Amygdala (tissue), 56 donors: Measurements from ENCODE around the gene KDM4C.

Experiments used
- DNase-seq, 56 donors: peaks; one replicate each; lab custom pipeline; 2025; lab: John Stamatoyannopoulos, UW

Gene KDM4C

DNA sequence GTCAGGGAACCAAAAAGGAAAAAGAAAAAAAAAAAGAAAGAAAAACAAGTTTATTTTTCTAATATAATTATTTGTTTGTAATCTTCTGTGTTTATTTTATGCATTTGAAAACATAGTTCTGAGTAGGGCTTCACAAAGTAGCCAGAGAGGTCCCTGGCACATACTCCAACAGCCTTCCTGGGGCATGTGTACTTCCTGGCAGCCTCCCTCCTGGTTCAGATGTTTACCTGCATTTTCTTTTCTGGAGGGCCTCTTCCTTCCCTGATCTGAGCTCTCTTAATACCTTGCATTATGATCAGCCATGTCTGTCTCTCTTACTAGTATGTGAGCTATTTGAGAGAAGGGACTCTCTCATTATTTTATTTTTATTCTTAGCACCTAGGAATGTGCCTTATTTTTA, 361.8 kb downstream of the KDM4C start:
- no peak for DNase-seq

DNA sequence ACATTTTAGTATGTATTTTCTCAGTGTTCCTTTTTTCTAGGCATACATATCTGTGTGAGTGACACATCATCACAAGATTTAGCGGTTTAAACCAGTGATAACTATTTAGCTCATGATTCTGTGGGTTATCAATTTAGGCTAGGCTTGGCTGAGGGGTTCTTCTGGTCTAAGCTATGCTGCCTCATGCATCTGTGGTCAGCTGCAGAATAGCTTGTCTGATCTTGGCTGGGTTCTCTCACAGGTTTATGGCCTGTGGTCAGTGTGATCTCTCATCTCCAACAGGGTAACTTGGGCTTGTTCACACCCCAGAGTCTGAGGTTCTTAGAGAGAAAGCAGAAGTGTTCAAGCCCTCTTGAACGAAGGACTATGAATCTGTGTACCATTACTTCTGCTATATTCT, 363.3 kb downstream of the KDM4C start:
- DNase-seq = no peak

DNA sequence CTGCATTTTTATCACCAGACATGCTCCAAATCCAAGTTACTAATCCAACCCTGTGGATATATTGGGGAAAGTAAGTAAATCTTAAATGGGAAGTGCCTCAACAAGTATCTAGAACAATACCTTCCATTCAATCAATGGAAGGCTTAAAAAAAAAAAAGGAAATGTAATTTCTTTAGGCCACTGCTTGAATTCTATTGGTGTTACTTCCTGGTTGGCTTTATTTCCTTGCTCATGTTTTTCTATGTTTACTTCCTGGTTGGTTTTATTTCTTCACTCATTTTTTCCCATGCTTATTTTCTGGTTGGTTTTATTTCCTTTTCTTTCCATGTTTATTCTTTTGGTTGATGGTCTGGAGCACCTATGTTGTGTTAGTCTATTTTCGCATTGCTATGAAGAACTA, 363.9 kb downstream of the KDM4C start:
- DNase-seq = no peak

DNA sequence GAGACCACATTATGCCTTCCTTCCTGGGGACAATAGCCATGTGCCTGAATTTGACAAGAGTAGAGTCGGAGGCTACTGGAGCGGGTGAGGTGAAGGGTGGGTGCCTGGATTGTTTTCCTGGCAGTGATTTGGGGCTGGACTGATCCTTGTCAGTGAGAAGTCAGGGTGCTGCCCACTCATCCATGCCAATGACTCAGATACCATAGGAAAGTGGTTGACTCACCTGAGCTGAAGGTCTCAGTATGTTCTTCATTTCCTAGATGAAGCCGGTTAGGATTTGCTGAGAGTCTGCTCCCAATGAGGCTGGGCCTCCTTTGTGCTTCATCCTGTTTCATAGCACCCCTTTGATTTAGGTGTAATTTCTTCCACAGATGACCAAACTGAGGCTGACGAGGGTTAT, 366.0 kb downstream of the KDM4C start:
- DNase-seq = no peak

DNA sequence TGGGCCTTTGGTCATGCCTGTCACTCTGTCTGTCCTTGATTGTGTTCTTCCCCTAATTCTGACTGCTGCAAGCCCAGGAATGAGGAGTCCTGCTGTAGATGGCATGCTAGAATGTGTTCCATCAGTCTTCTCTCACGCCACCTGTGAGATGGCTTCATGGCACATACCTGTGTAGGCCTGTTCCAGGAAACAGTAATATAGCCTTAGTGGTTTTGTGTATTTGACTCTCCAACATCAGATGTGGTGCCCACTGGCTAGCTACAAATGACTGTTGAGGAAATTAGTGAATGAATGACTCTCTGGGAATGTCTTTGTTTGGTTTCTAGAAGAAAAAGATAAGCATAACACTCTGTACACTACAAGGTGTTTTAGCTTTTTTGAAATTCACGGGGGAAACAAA, 367.5 kb downstream of the KDM4C start:
- no peak for DNase-seq

DNA sequence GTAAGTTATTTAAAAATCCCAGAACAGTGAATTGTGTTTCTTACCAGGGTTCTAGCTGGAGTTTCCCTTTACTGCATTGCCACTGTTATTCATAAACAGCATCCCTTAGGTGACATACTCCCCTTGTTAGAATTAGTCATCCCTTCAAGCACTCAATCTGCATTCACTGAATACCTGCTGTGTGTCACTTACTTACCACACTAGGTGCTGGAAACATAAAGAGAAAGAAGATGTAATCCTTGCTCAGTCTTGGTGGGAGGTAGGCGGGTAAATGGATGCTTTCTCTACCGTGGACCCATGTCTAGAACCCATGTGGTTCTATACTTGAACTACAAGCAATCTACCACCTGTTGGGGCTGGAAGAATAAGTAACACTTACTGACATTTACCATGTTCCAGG, 371.6 kb downstream of the KDM4C start:
- no peak for DNase-seq

DNA sequence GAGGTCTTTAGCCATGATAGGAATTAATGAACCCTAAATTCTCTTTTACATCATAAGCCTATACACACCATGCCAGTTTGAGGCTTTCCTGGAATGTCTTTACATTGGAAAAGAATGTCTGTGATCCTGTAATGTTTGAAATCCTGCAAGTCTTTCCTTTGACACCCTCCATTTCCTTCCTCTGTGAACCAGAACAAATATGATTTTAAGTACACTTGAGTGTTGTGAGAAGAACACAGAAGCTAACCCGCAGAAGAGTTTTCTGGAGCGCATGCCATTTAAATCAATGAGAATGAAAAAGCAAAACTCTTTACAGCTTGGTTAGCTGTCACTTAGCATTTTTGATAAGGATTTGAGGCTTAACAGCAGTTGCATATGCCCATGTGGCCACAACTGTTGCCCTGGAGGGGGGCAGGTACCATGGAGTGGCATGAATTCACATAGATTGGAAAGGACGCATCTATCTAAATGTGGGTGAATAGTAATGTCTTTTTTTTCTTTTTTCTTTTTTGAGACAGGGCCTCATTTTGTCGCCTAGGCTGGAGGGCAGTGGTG, 372.6 kb downstream of the KDM4C start:
- DNase-seq = no peak

DNA sequence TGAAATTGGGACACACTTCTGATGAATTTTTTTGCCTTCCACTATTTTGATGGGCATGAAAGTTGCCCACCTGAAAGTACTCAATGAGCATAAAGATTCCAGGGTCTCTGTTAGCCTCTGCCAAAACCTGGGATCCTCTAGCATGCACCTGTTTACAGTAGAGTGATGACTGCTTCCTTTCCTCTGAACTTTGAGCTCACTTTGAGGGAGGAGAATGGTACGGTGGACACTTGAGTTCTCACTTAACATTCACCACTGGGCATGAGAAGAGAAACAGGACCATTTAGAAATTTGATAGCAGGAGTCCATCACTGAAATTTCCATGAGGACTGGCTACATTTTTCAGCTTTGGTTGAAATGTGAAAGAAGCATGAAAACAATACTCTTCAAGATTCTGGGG, 374.8 kb downstream of the KDM4C start:
- DNase-seq = no peak

DNA sequence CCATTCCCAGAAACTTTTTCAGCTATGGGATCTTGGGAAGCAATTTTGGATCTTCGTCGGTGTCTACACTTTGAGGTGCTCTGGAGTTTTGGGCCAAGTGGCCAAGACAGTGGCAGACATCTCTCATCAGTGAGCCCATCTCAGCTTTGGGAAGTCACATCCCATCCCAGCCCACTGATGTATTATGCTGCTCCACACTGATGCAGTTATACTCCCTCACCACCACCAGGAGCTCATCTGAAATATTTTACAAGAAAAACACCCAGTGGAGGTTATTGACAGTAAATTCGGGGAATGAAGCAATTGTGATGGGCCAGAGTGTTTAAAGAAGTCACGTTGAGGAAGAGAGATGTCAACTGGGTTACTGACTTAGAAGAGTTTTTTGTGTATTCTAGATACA, 378.0 kb downstream of the KDM4C start:
- no peak for DNase-seq

DNA sequence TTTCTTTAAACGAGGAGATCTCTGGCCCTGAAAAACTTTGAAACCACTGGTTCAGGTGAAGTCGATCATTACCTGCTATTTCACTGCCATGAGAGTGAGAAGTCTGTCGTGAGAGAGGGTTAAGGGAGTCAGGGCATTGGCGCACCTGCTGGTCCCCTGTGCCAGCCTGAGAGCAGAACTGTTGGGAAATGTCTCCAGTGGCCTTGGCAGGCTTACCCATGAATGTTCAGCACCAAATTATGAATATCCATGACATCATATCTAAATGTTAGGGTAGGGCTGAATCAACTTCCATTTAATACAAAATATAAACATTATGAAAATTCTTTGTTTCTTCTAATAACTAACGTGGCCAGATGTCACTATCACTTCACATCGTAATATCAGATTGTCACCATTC, 379.3 kb downstream of the KDM4C start:
- no peak for DNase-seq

DNA sequence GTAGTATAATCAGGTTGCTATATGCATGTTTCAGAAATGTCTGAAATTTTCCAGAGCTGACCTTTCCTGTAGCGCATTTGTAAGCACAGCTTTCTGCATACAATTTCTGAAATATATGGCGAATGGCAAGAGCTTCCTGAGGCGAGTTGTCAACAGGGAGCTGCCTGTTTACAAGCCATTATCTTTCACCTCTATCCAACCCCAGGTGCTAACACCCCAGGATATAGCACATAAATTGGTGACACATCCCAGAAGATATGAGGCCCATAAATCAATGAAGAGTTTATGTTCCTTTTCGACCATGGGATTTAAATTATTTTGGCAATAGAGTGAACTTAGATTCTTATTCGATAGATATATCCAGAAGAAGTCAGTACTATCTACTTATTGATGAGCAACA, 379.8 kb downstream of the KDM4C start:
- no peak for DNase-seq

DNA sequence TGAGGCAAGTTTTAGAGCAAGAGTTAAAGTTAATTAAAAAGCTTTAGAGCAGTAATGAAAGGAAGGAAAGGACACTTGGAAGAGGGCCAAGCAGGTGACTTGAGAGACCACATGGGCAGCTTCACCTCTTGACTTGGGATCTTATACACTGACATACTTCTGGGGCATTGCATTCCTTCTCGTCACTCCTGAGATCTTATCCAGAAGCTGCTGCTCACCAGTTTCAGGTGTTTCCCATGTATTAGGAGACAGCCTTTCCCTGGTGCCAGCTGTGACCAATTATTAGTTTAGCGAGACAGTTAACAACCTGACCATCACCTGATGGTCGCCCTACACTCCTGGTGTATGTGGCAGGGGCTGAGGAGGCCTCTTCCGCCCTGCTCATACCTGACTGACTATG, 382.1 kb downstream of the KDM4C start:
- no peak for DNase-seq

DNA sequence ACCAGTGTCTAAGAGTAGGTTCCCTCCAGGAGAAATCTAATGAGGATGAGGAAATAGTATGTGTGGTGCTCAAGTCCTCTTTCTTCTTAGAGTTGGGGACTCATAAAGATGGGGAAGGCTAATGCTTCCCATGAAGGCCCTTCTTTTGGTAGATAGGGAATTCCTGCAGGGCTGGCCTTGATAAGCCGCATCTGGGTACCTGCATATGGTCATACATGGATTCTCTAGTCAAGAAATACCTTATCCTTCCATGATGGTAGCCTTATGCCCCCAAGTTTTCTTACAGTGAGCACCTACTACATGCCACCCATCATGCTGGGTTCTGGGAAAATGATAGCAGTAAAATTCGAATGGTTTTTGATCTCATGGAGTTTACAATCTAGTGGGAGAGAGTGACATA, 382.6 kb downstream of the KDM4C start:
- no peak for DNase-seq

DNA sequence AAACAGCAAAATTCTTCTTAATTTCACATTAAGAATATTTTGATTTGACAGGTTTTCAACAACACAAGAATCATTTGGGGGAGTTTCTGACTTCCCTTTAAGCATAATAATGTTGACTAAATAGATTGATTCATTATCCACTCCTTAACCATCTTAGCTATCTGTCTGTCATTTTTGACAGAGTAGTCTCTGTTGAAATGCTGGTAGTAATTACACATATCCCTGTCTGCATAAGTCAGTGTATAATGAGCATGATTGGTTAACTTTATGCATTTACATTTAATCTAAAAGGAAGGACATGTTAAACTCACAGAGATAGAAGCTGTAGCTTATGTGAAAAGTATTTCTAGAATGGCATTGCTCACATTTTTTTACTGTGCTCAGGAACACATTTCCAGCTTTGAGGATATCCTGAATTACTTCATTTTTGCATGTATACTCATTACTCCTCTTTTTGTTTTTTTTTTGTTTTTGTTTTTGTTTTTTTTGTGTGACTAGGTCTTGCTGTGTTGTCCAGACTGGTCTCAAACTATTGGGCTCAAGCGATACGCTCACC, 385.9 kb downstream of the KDM4C start:
- DNase-seq = no peak

DNA sequence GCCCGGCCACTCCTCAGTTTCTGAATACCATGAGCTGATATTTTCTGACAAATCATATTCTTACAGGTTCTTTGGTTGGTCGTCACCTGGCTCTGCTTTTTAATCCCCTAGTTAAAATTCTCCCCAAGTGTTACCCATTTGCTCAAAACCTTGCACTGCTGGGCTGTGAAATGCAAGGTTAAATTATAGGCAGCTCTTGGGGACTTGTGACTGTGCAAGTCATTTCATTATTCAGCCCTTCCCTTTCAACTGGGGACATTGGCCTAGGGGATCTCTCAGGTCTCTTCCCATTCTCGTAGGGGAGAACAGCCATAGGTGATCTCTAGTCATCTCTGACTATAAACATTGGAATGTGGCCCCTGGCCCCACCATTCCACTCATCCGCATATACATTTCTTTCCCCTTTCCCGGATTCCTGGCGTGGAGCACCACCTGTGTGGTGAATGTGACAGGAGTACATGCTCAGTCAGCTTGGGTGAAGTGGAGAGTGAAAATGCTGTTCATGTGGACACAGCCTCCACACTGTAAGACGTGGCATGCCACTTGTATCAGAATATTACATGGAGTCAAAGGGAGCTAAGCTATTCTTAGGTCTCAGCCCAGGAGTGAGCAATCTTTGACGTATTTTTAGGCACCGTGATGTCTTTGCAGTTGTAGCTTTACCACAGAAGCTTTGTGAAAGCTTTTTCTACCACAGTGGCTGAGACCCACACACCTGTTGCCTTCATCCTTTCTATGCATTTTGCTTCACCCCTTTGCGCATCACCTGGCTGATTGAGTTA, 386.7 kb downstream of the KDM4C start:
- DNase-seq = no peak

DNA sequence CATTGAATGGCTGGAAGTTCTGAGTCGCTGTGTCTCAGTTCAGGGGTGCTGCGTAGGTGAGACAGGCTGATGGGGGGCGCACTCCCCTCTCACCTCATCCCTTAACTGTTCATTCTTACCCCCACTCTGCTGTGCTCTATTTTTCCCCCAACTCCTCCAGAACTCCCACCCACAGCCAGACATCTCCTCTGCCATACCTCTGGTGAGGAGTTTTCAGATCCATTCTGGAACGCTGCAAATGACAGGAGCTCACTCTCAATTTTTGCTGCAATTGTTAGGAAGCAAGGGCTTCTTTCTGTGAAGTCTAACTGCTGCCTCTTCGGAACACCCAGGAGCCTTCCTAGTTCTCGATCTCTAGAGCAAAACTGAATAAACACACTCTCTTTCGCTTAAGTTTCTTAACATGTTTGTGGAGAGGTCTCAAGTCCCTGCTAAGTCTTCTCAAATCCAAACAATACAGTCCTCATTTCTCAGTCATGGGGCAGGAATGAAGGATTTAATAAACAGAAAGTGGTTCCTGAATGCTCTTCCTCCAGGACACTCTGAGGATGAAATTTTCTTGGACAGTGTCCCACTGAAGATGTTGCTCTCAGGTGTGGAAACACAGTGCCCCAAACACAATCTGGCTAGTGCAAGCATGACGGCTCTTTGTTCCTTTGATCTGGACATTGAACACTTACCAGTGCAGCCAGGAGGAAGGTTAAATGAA, 387.7 kb downstream of the KDM4C start:
- DNase-seq = no peak

DNA sequence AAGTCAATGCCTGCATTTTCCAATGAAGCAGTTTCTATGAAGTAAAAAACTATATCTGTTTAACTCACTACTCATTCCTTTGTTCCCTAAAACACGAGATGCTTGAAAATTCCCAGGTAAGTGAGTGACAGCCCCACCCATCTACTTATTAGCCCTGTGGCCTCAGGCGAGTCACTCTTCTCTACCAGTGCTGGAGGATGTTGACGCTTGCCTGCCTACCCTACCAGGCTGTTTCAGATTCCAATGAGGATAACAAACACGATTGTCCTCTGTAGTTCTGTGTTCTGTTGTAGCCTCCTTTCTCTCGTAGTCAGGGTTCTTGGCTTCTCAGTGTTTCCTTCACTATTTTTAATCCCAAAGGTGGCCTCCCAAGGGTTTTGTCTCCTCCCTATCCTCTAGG, 388.8 kb downstream of the KDM4C start:
- no peak for DNase-seq

DNA sequence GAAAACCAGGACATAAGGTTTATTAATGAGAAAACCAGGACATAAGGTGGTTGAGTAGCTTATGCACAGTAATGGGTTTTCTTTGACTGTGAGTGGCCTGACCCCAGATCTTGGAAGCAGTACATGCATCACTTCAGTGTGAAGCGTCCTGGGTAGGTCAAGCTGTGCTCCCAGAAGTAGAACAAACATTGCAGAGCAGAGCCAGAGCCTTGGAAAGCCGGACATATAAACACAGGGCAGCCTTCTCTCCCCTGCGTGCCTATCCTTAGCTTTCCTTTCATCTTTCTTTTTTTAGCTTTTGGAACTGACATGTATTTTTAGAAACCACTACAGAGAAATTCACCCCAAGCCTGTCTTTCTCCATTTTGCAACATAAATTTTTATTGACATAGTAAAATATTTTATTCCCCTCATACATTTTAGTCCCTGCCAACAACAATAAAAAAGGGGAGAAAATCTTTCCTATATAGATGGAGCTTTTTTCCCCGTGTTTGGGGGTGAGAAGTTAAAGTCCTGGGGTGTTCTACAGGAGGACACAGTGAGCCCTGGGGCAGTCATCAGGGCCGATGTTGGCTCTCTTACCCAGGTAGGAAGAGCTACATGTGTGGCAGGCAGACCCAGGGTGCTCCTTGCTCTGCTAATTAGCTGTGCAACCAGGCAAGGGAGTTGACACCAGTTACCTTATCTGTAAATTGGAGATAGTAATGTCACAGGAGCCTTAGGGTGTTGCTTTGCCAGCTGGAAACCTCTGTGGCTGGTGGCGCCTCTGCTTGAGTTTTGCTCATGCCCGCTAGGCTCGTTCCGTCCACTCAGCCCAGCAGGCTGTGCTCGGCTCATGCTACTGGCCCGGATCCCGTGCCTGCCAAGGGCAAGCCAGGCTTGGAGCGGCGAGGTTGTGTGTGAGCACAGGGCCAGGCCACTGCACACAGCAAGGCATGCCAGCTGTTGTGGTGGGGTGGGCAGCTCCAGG, 389.6 kb downstream of the KDM4C start:
- DNase-seq = peak in 4 of 56 donors; percentile 3 to 21 (median 12)

DNA sequence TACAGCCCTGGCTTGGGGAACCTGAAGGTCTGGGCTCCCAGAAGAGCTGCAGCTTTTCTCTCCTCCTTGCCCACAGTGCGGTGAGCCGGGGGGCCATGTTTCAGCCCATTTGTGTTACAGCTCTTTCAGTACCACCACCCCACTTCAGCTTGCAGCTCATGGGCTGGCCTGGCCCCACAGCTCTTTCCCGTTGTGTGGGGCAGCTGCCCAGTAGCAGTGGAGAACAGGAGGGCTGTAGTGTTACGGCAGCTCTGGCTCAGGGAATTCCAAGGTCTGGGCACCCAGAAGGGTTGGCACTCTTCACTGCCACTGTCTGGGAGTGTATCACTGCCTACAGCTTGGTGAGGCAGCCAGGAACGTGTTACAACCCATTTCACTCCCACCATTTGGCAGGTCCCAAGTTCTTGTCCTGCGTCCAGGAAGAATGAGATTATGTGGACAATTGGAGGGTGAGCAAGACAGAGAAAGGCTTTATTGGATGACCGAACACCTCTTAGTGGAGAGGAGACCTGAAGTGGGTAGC, 390.5 kb downstream of the KDM4C start:
- DNase-seq = no peak

DNA sequence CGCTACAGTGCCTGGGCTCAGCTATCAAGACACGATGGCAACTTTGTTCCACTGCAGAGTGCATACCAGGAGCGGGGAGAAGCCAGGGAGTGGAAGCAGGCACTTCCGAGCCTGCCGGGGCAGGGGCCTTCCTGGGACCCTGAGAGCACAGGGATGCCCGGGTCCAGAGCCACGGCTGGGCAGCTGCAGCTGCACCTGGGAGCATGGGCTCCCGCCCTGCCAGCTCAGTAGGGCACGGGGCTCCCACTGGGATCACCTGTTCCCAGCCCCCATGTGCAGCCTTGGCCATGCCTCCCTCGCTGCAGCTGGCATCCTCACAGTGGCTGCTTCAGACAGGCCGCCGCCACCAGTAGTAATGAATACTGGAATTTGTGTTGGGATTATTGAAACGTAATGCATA, 391.5 kb downstream of the KDM4C start:
- peak in 2 of 56 donors; percentile 6 to 38 for DNase-seq
